Vagina (tissue), 2 donors: Measurements from ENCODE around the gene CPOX. TPM values are rescaled to one million over a fixed set of nuclear protein-coding genes. Genes with fewer than 3 reads are reported as not detected.

Experiments used
- DNase-seq, 2 donors: peaks; one replicate each; pipeline ENCODE4 v3.0.0-alpha.2; 2017; ENCODE audit errors: extremely low spot score in 2 of 2
- H3K27ac ChIP-seq: fragments of 200-600 bp; sonication (generic); one replicate; pipeline ENCODE4 v1.5.1; 2019
- H3K27me3 ChIP-seq: fragments of 200-600 bp; sonication (generic); one replicate; pipeline ENCODE4 v1.5.1; 2019
- H3K36me3 ChIP-seq, 2 donors: fragments of 200-600 bp; sonication (generic); one replicate each; pipeline ENCODE4 v1.5.1; 2017 to 2019
- H3K4me1 ChIP-seq: fragments of 200-600 bp; sonication (generic); one replicate; pipeline ENCODE4 v1.5.1; 2019
- H3K4me3 ChIP-seq, 2 donors: fragments of 200-600 bp; sonication (generic); 1 replicate in 1 of 2; 2 replicates in 1 of 2; pipeline ENCODE4 v1.5.1; 2016 to 2019
- H3K9me3 ChIP-seq: fragments of 200-600 bp; sonication (generic); one replicate; pipeline ENCODE4 v1.5.1; 2019
- CTCF ChIP-seq, 3 experiments: fragments of 450-650 bp in 2 of 3; fragments of 200-600 bp in 1 of 3; sonication (generic) in 1 of 3; IDR thresholded peaks; one replicate each; pipeline ENCODE4 v1.5.1; 2017 to 2019; ENCODE audit warnings: antibody characterized with exemption in 3 of 3, mild to moderate bottlenecking in 2 of 3, moderate library complexity in 2 of 3
- POLR2A ChIP-seq, 2 donors: fragments of 450-650 bp; IDR thresholded peaks; one replicate each; pipeline ENCODE4 v1.6.1; 2017; ENCODE audit warnings: antibody characterized with exemption in 2 of 2, mild to moderate bottlenecking in 2 of 2, moderate library complexity in 2 of 2
- POLR2AphosphoS5 ChIP-seq, 2 donors: sonication (generic); formaldehyde crosslinking; IDR thresholded peaks; one replicate each; pipeline ENCODE4 v1.9.0; 2017; ENCODE audit warnings: antibody characterized with exemption in 2 of 2, mild to moderate bottlenecking in 2 of 2, low read depth in 1 of 2; ENCODE audit not compliant: insufficient read depth in 1 of 2
- intact Hi-C: fragments of 100-400 bp; cut with DNase I; formaldehyde crosslinking; loops from one replicate; pipeline ENCODE4 v1.15.1; 2023
- total RNA-seq: library from RNA; depleted of rRNA; stranded (reverse); fragments of >200 nt; gene quantifications from one replicate; pipeline ENCODE4 v1.2.3, GENCODE V29; 2016

The CPOX gene
- total RNA-seq, 1 donor from 2014 or later, result 21.4 TPM

DNA sequence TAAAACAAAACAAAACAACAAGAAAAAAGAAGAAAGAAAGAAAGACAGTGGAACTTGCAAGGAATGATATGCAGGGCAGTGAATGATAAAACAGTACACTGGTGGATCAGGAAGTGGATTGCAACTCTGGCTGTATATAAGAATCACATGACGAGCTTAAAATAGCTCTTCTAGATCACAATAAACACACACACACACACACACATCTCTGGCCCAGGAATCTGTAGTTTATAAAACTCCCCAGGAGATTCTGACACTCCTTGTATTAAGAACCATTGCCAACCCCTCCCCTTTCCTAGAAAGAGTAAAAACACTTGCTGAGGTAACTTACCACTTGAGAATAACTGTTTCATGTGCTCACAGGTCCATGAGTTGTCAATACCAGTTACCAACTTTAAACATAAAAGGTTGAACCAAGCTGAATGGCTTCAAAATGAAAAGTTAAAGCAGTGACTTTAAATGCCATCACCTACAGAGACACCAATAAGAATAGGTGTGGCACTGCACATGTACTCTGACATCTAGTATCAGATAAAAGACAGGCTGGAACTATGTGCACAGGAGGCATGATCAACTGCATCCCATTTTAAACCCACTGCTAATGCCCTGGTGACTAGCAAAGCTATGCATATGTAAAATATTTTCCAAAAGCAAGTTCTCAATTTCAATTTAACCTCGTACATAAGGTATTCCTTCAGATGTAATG, 3.9 kb downstream of the CPOX start:
- intact Hi-C loops, result loop anchor here (5.0 kb wide), 1 partner anchor 62 kb away; no protein-coding TSS in a partner anchor

GRCh38 chr3:98588065-98588464, 5.3 kb downstream of the CPOX start:
- intact Hi-C loops, result no loop called here
- no peak overlapping the region for H3K27ac ChIP-seq

More for the DNA sequence above, 3.9 kb downstream of the CPOX start:
- no peak for TF ChIP-seq CTCF (IDR thresholded peaks at IDR 0.05)
- Histone ChIP-seq H3K9me3 (no peaks in the 10 kb centered on the region), H3K27me3 (no peaks in the 10 kb centered on the region), H3K27ac (no peak overlapping the region), H3K4me3 (no peak overlapping the region), H3K4me1 (peaks cover 25% of the 10 kb centered on the region), H3K36me3 (peaks cover 0 to 29% of the 10 kb centered on the region in 2 donors)
- no peak for DNase-seq

DNA sequence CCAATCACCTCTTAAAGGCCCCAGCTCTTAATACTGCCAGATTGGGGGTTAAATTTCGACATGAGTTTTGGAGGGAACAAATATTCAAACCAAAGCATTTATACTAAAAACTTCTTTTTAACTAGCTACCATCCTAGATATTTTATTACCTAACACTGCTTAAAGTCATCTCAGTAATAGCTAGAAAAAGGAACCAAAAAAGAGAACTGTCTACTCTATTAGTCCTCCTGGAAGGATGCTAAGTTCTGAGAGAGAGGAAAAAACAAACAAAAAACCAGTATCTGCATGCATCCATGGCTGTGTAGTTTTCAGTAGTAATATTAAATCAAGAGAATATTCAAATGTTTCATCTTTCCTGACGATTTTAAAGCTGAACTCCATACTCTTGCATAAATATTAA, 5.8 kb downstream of the CPOX start:
- H3K4me3 ChIP-seq, result no peak overlapping the region
- no peak overlapping the region for H3K27ac ChIP-seq
- intact Hi-C loops, result no loop called here
- no peak for TF ChIP-seq POLR2A (IDR thresholded peaks at IDR 0.05)
- no peak for TF ChIP-seq CTCF (IDR thresholded peaks at IDR 0.05)
- TF ChIP-seq POLR2AphosphoS5 (IDR thresholded peaks at IDR 0.05; ENCODE audit: insufficient read depth in 1 of 2, low read depth in 1 of 2), result no peak
- H3K27me3 ChIP-seq, result no peaks in the 10 kb centered on the region
- peaks cover 21% of the 10 kb centered on the region for H3K4me1 ChIP-seq
- peaks cover 0 to 29% of the 10 kb centered on the region in 2 donors for H3K36me3 ChIP-seq
- no peak for DNase-seq
- H3K9me3 ChIP-seq, result no peaks in the 10 kb centered on the region

More at GRCh38 chr3:98588065-98588464, 5.3 kb downstream of the CPOX start:
- Histone ChIP-seq H3K27me3 (no peaks in the 10 kb centered on the region), H3K9me3 (no peaks in the 10 kb centered on the region), H3K36me3 (peaks cover 0 to 29% of the 10 kb centered on the region in 2 donors), H3K4me3 (no peak overlapping the region), H3K4me1 (peaks cover 25% of the 10 kb centered on the region)
- no peak for TF ChIP-seq POLR2AphosphoS5 (IDR thresholded peaks at IDR 0.05; ENCODE audit: insufficient read depth in 1 of 2, low read depth in 1 of 2)
- no peak for TF ChIP-seq POLR2A (IDR thresholded peaks at IDR 0.05)
- TF ChIP-seq CTCF (IDR thresholded peaks at IDR 0.05), result no peak
- no peak for DNase-seq

- no peak overlapping the region for H3K4me3 ChIP-seq
- no peaks in the 10 kb centered on the region for H3K27me3 ChIP-seq
- no peak overlapping the region for H3K27ac ChIP-seq
- peaks cover 0 to 14% of the 10 kb centered on the region in 2 donors for H3K36me3 ChIP-seq
- intact Hi-C loops, result no loop called here
- DNase-seq, result no peak
- no peaks in the 10 kb centered on the region for H3K9me3 ChIP-seq
- TF ChIP-seq POLR2A (IDR thresholded peaks at IDR 0.05) (no peak), CTCF (IDR thresholded peaks at IDR 0.05) (no peak)
- peaks cover 1% of the 10 kb centered on the region for H3K4me1 ChIP-seq
These were observed 8.9 kb downstream of the CPOX start for GRCh38 chr3:98584547-98584946.

DNA sequence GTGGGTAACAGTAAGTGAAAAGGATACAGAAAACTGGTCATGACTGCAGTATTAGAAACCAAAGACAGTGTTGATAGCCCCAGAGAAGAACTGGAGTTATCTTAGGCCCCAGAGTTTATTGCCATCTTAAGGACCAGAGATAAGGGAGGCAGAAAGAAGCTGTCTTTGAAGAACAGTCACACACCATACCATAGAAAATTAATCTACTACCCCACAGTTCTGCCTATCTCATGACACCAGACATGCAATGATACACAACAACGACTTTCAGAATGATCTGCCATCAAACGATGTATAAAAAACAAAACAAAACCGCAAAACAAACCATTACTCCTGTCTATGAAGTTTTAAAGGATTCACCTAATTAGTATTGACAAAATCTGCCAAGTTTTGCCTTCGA, 9.6 kb downstream of the CPOX start:
- Histone ChIP-seq H3K4me3 (no peak overlapping the region), H3K9me3 (no peaks in the 10 kb centered on the region), H3K27ac (no peak overlapping the region), H3K36me3 (peaks cover 0 to 12% of the 10 kb centered on the region in 2 donors), H3K27me3 (no peaks in the 10 kb centered on the region), H3K4me1 (no peaks in the 10 kb centered on the region)
- DNase-seq, result no peak
- TF ChIP-seq POLR2AphosphoS5 (IDR thresholded peaks at IDR 0.05; ENCODE audit: insufficient read depth in 1 of 2, low read depth in 1 of 2) (no peak), CTCF (IDR thresholded peaks at IDR 0.05) (no peak), POLR2A (IDR thresholded peaks at IDR 0.05) (no peak)
- intact Hi-C loops, result no loop called here
